Endothelial cell of umbilical vein (primary cell): ENCODE measurements around the gene LRP1B.

Source experiments
- EZH2 ChIP-seq: IDR thresholded peaks from 2 replicates; pipeline ENCODE4 v1.6.1; 2012; ENCODE audit warnings: borderline replicate concordance, low read depth, mild to moderate bottlenecking, moderate library complexity, low read length, inconsistent platforms; ENCODE audit not compliant: severe bottlenecking
- JUN ChIP-seq: IDR thresholded peaks from 2 replicates; pipeline ENCODE4 v1.6.1; 2011; ENCODE audit warnings: borderline replicate concordance, low read depth; ENCODE audit not compliant: insufficient read length, insufficient read depth
- POLR2AphosphoS5 ChIP-seq: IDR thresholded peaks from 2 replicates; pipeline ENCODE4 v1.6.1; 2012; ENCODE audit warnings: low read depth, mild to moderate bottlenecking, control low read depth, low read length, moderate library complexity; ENCODE audit not compliant: insufficient read depth
- TF ChIP-seq, protein P1 (sequence below), 2 donors: IDR thresholded peaks; 1 replicate in 1 of 2; 2 replicates in 1 of 2; pipeline ENCODE4 v1.5.1; 2011; ENCODE audit warnings: low read length in 2 of 2, mild to moderate bottlenecking in 2 of 2, moderate library complexity in 2 of 2, control low read depth in 1 of 2, inconsistent platforms in 1 of 2, low read depth in 1 of 2; ENCODE audit not compliant: insufficient read depth in 1 of 2; ENCODE audit errors: extremely low read depth in 1 of 2

DNA sequence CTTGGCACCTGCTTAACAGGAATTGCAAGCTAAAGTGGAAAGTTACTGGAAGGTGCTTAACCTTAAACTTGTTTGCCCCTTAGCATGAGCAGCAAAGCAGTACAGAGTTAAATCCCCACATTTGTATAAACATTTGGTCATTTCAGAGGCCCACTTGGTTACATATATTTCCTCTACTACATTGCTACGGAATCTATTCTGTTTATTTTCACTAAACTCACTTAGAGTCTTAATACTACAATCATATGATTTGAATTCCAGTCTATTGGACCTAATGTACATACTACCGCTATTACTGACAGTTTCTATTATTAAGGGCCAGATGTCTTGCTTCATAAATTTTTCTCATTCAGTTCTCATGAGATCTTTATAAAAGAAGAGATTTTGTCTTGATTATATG is 1294.0 kb downstream of the LRP1B start:
- no peak for TF ChIP-seq JUN
- TF ChIP-seq, protein P1, sequence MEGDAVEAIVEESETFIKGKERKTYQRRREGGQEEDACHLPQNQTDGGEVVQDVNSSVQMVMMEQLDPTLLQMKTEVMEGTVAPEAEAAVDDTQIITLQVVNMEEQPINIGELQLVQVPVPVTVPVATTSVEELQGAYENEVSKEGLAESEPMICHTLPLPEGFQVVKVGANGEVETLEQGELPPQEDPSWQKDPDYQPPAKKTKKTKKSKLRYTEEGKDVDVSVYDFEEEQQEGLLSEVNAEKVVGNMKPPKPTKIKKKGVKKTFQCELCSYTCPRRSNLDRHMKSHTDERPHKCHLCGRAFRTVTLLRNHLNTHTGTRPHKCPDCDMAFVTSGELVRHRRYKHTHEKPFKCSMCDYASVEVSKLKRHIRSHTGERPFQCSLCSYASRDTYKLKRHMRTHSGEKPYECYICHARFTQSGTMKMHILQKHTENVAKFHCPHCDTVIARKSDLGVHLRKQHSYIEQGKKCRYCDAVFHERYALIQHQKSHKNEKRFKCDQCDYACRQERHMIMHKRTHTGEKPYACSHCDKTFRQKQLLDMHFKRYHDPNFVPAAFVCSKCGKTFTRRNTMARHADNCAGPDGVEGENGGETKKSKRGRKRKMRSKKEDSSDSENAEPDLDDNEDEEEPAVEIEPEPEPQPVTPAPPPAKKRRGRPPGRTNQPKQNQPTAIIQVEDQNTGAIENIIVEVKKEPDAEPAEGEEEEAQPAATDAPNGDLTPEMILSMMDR (IDR thresholded peaks at IDR 0.05; ENCODE audit: extremely low read depth in 1 of 2, insufficient read depth in 1 of 2, low read depth in 1 of 2, low read length in 2 of 2), result no peak
- no peak for TF ChIP-seq EZH2
- no peak for TF ChIP-seq POLR2AphosphoS5
